WERI-Rb-1 (cell line): ENCODE data around the gene IL26.

Source experiments
- DNase-seq: peaks from one replicate; pipeline ENCODE4 v3.0.0-alpha.2; 2020
- H3K27ac ChIP-seq: fragments of 250-450 bp; sonication (Bioruptor Pico); 2 replicates; pipeline ENCODE4 v1.5.1; 2020; ENCODE audit warnings: mild to moderate bottlenecking, moderate library complexity
- H3K27me3 ChIP-seq: fragments of 250-450 bp; sonication (Bioruptor Pico); 2 replicates; pipeline ENCODE4 v1.5.1; 2021; ENCODE audit warnings: mild to moderate bottlenecking, low read depth, moderate library complexity; ENCODE audit not compliant: insufficient read depth, severe bottlenecking
- H3K36me3 ChIP-seq: fragments of 250-450 bp; sonication (Bioruptor Pico); 2 replicates; pipeline ENCODE4 v1.5.1; 2020; ENCODE audit warnings: mild to moderate bottlenecking, moderate library complexity
- H3K4me3 ChIP-seq: 2 replicates; pipeline ENCODE4 v1.5.1; 2011; ENCODE audit warnings: low read depth, mild to moderate bottlenecking, control low read depth, low read length
- H3K9me3 ChIP-seq: fragments of 250-450 bp; sonication (Bioruptor Pico); 2 replicates; pipeline ENCODE4 v1.5.1; 2021; ENCODE audit warnings: mild to moderate bottlenecking, moderate library complexity; ENCODE audit not compliant: severe bottlenecking
- TF ChIP-seq, protein P1 (sequence below): IDR thresholded peaks from 2 replicates; pipeline ENCODE4 v1.5.1; 2011; ENCODE audit warnings: low read depth, mild to moderate bottlenecking, control low read depth, inconsistent platforms, low read length

IL26 gene

DNA sequence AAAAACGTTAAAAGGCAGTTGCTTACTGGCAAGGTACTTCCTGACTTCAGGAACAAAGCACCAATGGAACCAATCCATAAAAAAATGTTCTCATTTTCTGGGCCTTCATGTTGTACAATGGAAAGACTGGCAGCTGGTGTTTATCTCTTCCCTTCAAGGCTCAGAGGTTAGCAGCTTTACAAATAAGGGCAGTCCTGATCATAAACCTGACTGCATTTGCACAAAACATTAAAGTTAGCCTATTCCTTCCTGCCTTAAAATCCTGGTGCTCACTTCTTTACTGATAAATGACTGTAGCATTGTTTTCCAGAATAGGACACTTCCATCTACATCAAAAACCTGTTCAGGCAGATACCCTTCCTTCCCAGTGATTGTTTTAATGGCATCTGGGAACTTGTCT lies 19.2 kb downstream of the IL26 start:
- DNase-seq, result no peak
- H3K27ac ChIP-seq, result peak overlapping the region; percentile 35
- no peak overlapping the region for H3K4me3 ChIP-seq
- no peaks in the 10 kb centered on the region for H3K9me3 ChIP-seq
- no peaks in the 10 kb centered on the region for H3K27me3 ChIP-seq
- TF ChIP-seq, protein P1, sequence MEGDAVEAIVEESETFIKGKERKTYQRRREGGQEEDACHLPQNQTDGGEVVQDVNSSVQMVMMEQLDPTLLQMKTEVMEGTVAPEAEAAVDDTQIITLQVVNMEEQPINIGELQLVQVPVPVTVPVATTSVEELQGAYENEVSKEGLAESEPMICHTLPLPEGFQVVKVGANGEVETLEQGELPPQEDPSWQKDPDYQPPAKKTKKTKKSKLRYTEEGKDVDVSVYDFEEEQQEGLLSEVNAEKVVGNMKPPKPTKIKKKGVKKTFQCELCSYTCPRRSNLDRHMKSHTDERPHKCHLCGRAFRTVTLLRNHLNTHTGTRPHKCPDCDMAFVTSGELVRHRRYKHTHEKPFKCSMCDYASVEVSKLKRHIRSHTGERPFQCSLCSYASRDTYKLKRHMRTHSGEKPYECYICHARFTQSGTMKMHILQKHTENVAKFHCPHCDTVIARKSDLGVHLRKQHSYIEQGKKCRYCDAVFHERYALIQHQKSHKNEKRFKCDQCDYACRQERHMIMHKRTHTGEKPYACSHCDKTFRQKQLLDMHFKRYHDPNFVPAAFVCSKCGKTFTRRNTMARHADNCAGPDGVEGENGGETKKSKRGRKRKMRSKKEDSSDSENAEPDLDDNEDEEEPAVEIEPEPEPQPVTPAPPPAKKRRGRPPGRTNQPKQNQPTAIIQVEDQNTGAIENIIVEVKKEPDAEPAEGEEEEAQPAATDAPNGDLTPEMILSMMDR, result no peak
- no peaks in the 10 kb centered on the region for H3K36me3 ChIP-seq

DNA sequence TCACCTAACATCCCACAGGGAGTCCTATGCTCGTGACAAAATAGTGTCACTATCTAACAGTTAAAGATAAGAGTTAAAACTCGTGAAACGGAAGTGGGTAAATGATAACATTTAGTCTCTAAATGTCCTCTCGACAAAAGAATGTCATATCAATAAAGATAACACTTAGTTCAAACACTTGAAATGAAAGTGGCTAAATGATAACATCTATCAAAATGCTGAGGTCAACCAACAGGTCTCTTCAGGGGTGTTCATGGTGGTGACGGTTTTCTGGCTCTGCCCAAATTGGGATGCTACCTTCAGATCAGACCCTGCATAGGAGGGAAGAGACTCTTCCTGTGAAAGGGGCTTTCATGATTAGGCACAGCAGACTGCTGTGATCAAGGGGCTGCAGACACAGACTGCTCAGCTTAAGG lies 22.1 kb downstream of the IL26 start:
- TF ChIP-seq, protein P1, result no peak
- no peaks in the 10 kb centered on the region for H3K36me3 ChIP-seq
- H3K4me3 ChIP-seq, result no peak overlapping the region
- no peak overlapping the region for H3K27ac ChIP-seq
- no peak for DNase-seq
- H3K27me3 ChIP-seq, result no peaks in the 10 kb centered on the region
- H3K9me3 ChIP-seq, result no peaks in the 10 kb centered on the region

DNA sequence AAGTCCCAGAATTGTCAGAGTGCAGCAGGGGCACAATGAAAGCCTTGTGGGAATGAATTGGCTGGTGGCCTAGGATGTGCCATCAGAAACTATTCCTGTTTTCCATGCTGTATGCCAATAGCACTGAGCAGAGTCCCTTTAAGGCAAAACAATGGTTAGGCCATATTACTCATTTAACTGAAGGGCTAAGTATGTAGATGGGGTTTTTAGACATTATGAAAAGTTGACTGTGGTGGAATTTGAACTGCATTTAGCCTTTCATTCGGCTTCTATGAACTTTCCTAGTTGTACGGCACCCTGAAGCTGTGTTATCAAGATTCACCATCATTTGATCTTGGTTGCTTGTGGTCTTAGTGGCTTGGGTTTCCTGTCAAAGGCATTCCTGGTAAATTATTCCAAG lies 24.8 kb downstream of the IL26 start:
- H3K27ac ChIP-seq, result no peak overlapping the region
- no peaks in the 10 kb centered on the region for H3K27me3 ChIP-seq
- no peaks in the 10 kb centered on the region for H3K9me3 ChIP-seq
- no peak overlapping the region for H3K4me3 ChIP-seq
- DNase-seq, result no peak
- H3K36me3 ChIP-seq, result no peaks in the 10 kb centered on the region
- TF ChIP-seq, protein P1, result no peak

DNA sequence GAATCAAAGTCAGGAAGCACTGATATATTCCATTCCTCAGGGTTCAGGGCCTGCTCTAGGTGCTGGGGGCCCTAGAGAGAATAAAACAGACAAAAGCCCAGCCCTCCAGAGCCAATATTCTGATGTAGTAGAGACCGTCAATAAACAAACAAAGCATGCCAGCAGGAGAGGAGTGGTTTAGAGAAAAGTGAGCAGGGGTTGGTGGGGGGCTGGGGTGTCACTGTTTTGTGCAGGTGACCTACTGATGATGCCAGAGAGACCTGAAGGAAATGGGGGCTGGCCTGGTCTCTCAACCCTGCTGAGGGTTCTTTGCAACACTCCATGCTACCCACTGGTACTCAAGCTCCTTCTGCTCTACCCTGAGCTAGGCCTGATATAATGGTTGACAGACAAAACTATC lies 26.5 kb downstream of the IL26 start:
- H3K27ac ChIP-seq, result no peak overlapping the region
- no peak overlapping the region for H3K4me3 ChIP-seq
- no peaks in the 10 kb centered on the region for H3K36me3 ChIP-seq
- no peak for DNase-seq
- H3K27me3 ChIP-seq, result no peaks in the 10 kb centered on the region
- TF ChIP-seq, protein P1, result no peak
- H3K9me3 ChIP-seq, result no peaks in the 10 kb centered on the region

DNA sequence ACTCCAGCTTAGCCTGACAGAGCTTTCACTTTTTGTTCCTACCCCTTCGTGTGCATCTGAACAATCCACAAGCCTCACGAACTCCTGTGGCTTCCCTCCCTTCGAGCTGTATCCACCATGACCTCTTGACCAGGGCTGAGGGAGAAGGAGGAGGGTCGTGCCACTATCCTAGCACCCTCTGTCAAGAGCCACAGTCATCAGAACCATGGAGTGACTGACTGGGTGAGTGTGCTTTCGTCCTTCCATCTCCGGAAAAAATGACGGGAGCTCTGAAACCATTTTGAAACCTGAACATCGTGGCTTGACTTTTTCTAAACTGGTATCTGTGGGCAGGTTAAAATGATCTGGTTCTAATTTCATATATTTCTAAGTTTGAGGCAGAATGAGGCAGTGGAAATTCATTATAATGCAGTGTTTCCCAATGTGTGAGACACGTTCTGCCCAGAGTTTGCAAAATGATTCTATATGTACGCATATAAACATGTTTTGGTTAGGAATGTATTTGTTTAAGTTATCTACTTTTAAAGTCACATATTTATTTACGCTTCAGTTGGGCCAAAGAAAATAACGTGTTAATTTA lies 27.0 kb downstream of the IL26 start:
- no peaks in the 10 kb centered on the region for H3K36me3 ChIP-seq

More for the DNA sequence above, 27.0 kb downstream of the IL26 start:
- DNase-seq, result no peak
- no peak overlapping the region for H3K4me3 ChIP-seq
- H3K9me3 ChIP-seq, result no peaks in the 10 kb centered on the region
- TF ChIP-seq, protein P1, result no peak
- no peaks in the 10 kb centered on the region for H3K27me3 ChIP-seq
- no peak overlapping the region for H3K27ac ChIP-seq
